ENCODE data around the gene ANKRD44.

The ANKRD44 gene

DNA sequence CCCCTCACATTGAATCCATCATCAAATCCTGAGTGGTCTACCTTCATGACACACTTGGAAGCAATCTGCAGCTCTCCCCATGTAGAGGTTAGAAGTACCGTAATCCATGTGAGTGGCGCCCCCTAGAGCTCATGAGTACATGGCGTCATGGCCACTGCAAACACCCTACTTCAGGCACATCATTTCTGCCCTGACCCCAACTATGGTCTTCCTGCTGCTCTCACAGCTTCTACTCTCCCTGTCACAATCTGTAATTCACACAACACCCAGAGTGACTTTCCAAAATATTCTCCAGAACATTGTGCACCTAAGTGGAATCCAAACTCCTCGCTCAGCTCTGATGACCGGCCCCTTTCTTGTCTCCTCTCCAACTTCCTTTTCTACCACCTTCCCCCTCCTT is 141.9 kb downstream of the ANKRD44 start:
- no peak for DNase-seq

DNA sequence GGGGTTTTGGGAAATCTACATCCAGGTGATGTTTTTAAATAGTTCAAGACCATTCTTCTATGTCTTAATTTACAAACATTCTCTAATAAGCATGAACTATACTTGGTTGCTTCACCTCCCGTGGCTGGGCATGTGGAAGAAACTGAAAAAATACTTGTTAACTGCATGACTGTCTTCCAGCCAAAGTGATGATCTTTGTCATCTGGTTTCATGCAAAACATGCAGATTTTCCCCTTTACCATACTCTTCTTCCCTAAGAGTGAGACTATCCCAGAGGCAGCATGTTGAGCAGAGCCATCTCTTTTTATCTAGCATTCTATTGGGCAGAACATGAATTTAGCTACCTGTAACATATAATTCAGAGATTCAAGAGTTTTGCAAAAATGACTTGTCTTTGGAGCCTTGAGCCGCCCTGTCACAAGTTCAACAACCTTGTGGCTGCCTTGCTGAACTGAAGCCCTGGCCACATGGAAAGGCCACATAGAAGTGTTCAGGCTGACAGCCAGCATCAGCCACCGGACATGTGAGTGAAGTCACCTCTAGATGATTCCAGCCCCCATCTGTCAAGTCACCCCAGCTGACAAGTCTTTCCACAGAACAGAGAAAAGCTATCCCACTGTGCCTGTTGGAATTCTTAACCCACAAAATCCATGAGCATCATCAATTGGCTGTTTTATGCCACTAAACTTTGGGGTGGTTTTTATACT is 142.8 kb downstream of the ANKRD44 start:
- no peak for DNase-seq

DNA sequence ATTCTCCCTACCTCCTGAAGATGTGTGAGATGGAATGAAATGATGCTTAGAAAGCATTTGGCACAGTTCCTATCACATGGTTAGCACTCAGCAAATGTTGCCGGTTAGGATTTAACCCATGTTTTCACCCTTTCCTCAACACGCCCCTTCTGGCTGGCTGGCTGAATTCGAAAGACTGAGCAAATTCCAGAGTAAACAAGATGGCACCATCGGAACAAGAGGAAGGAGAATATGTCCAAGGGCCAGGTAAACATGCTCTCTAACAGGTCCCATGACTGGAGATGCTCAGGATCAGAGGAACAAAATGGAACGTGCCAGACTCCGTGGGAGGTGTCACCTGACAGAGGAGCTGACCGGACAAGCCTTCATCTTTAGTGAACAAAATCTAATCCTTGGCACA is 145.6 kb downstream of the ANKRD44 start:
- DNase-seq, result no peak

DNA sequence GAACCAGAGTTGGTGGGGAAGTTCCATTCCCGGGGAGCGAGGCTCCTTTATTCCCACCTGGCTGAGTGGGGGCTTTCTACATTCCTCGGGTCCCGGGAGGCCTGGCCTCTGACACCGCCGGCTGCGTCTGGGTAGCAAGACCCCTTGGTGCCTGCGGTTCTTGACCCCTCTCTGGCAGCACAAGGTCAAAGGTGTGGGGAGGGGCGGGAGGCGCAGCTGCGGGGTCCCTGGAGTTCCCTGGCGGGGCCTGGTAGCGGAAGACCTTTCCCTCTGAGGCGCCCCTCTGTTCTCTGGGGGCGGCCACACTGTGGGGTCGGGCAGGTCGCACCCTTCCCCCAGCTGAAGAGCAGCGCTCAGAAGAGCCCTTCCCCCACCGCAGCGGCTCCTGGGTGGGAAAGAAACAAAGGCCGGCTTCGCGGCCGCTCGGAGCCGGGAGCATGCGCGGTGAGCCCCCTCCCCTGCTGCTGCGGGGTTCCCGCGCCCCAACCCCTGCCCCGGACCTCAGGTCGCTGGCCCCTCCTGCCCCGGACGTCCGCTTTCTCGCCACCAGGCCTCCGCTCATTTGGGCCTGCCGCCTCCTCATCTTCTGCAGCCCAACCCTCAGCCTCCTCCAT is 146.3 kb downstream of the ANKRD44 start:
- DNase-seq, result no peak

DNA sequence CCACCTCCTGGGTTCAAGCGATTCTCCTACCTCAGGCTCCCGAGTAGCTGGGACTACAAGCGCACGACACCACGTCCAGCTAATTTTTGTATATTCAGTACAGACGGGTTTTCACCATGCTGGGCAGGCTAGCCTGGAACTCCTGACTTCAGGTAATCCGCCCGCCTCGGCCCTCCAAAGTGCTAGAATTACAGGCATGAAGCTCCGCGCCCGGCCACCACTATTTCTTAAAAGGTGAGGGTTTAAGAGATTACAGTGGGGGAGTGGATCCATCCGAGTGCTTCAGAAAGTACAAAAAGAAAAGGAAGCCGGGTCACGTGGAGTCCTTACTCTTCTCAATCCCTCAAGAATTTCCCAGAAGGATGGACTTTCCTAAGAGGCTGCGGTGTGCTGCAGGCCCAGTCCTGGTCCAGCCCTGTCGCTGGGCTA is 146.9 kb downstream of the ANKRD44 start:
- DNase-seq, result no peak

DNA sequence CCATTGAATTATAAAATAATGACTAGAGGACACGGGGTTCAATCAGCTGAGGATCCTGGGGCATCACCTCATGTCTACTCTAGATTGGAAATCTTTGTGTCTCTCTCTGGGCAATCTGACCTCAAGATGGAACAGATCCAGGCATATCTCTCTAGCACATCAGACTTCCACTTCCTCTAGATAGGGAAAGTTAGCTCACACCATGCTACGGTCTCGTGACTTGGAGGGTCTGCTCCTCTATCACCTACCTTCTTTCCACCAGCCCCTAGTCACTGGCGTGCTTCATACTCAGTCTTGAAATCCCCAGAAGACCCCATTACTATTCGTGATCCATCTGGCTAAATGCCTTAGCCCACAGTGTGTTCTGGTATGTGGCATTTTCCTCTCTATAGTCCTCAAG is 148.8 kb downstream of the ANKRD44 start:
- no peak for DNase-seq

DNA sequence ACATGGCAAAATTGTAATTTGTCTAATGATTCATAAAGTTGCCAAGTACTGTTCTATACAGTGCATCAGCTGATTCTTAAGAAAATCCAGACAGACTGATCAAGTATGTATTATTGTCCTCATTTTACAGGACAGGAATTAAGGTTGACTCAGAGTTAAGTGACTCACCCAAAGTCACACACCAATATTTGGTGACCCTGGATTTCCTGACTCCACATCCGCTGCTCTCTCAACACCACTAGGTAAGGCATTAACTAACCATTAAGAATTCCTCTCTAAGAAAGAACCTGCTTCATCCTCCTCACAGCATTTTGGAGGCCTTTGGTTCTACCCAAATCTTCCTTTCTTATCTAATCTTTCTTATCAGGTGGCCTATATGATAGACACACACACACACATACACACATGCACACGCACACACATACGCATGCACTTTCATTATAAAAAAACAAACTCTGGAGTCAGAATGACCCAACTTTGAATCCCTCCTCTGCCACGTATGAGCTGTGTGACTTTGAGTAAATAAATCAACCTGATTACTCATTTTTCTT is 150.8 kb downstream of the ANKRD44 start:
- DNase-seq, result no peak

DNA sequence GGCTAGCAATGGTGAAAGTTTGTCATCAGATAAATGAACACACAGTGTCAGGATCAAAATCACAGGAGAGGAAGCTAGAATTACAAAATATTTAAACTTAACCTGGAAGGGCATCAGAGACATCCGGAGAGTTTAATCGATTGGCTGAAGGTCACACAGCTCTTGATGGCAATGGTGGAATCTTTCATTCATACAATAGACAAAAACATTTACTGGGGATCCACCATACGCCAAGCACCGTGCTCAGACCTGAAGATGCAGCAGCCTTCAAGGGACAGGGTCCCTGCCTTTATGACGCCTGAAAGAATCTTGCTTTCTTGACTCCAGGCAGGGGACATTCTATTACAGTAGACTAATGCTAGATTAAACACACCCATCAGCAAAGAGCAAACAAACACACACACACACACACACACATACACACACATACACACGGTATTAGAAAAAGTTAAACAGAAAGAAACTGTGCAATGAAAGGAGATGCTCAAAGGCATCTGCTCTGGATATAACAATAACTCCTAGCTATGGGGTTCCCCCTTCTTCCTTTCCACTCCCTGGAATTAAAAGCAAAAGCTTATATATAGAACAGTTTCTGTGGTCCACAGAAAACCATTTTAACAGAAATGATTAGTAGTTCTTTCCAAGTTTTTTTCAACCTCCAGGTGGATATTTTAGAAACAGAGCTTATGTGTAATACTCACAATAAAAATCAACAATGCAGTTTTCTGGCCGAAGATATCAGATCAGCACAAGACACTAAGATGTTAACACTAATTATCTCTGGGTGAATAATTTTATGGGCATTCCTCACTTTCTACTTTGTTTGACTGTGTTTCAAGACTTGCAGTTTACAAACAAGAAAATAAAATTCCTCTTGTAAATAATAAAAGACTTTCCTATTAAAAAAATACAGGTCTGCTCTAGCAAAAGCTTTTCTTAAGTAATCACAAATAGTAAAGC is 151.7 kb downstream of the ANKRD44 start:
- DNase-seq, result no peak

DNA sequence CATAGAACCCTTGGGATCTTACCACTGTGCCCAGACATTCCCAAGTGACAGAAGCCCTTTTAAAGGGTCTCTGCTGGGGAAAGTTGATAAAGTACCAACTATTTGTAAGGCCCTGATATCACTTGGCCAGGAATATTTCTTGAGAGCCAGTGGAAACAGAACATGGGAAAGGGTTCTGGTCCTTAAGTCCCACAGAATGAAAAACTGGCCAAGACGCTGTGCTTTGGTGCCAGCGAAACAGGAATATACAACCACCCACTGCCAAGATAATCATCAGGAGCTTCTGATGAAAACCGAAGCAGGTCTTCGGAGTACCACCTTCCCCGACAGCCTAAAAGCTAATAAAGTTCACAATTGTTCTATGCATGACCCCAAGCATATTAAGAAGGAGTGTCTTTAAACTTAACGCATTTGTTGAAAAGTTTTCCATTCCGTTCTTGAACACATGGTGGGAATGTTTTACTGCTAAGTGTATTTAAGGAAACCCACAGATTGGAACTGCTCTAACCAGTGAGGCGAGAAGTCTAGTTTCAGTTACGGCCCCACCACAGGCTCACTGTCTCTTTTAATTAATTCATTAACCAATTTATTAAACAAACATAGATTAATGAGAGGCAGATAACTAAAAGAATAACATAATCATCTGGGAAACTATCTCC is 152.6 kb downstream of the ANKRD44 start:
- DNase-seq, result no peak

DNA sequence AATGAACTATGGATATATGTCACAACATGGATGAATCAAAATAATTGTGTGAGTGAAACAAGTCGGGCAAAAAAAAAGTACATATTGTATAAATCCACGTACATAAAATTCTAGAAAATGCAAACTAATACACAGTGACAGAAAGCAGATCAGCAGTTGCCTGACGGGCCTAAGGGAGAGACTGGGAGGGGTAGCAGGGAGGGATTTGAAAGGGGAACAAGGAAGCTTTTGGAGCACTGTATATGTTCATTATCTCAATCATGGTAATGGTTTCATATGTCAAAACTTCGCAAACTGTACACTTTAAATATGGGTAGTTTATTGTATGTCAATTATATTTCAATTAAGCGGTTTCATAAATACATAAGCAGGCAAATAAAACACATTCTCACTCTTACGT is 153.8 kb downstream of the ANKRD44 start:
- no peak for DNase-seq

DNA sequence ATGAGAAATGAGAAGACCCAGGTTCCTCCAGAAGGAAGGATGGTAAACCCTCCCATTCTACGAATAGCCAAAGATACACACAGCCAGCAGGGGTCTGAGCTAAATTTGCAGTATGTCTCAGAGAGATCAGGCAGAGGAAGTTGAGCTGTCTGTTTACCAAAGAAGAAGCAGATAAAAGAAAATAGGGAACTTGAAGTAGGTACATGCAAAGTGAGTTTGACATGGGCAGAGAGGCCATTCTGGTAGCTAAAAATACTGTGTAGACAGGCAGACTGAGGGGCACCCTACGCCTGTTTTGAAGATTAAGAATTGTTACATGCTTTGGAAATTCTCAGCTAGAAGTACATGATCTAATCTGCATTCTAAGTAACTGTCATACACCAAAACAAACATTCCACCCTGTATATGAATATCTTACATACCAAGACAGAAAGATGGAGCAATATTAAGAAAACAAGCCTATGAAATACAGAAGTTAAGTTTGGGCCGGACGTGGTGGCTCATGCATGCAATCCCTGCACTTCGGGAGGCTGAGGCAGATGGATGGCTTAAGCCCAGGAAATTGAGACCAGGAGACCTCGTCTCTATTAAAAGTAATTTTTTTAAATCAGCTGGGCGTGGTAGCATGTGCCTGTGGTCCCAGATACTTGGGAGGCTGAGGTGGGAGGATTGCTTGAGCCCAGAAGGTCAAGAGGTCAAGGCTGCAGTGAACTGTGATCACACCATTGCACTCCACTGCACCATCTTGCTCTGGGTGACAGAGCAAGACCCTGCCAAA is 157.9 kb downstream of the ANKRD44 start:
- DNase-seq, result no peak

DNA sequence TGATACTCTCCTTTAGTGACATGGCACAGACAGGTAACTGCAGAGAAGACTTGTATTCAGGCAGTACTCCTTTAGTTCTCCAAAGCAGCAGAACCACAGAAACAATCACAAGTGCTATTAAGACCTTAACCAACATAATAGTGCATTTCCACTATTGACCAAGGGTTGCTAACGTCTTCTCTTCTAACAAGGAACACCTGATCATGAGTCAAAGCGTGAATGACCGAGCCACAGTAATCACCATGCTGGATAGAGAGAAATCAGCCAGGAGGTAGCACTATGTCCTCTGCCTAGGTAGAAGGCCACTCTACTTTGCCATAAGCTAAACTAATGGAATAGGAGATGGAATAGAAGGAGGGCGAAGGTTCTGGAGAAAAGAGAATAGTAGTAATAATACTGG is 161.0 kb downstream of the ANKRD44 start:
- DNase-seq, result no peak

DNA sequence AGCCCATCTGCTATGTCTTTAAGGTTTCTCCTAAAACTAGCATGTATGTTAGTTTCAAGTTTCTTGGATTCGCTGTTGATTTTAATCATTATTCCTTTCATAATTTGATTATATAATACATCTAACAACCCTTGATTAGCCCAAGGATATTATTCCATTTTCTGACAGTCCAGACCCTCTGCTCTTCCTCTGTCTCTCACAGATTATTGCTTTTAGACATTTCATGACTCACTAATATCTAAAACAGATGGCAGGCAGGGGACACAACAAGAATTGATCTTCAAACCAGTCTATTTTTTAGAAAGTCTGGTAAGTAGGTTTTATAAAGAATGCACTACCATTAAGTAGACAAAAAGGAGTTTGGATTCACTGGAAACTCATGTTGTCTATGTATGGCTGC is 162.2 kb downstream of the ANKRD44 start:
- no peak for DNase-seq

DNA sequence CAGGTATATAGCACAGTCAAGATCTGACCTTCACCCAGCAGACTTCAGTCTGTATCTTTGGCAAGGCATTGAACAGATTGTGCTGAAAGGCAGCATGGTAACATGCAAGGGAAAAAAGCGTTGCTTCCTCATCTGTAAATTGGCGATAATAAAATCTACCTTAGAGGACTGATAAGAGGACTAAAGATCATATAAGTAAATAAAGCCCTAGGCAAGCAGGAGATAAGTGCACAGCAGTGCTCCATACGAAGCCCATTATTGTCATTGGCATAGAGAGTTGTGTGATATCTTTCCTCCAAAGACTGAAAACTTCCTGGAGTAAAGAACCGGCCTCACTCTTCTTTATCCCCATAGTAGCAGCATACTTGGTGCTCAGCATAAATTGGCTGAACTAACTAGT is 162.6 kb downstream of the ANKRD44 start:
- DNase-seq, result no peak

DNA sequence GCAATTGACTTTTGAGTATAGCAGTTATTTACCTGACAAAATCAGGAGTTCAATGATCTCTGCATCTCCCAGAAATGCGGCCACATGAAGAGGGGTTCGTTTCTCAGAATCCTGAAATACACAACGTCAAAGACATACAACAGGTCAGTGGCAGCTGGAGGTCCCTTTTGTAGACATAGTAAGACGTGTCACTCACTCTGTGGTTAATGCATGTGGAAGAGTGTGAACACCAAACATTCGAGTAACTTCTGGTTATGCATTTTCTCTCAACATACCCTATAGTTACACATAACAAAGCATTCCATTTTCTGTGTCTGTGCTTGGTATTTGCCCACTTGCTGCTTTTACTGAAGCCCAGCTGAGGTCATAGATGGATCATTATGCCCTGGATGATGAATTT is 163.6 kb downstream of the ANKRD44 start:
- DNase-seq, result no peak

DNA sequence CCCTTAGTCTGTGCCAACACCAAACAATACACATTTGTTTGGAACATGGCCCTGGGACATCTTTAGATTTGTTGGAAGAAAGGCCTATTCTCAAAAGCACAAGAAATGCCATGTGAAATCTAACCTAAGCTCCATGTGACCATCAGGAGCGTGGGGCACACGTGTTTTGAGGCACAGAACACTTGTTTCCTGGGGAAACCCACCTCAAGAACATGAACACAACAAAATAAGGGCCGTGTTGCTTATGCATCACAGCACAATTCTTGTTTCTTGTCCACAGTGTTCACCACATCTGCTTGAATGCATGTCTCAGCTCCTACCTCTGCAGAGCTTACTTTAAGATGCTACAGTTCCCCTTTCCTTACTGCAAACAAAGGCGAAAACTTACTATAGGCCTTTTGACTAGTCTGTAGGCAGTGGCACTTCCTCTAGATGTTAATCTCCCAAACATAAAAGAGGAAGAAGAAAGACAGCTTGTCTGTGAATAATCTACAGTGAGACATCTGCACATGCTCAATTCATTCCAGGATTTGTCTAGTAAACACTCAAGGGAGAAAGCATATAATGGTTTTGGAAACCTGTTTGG is 165.0 kb downstream of the ANKRD44 start:
- no peak for DNase-seq

DNA sequence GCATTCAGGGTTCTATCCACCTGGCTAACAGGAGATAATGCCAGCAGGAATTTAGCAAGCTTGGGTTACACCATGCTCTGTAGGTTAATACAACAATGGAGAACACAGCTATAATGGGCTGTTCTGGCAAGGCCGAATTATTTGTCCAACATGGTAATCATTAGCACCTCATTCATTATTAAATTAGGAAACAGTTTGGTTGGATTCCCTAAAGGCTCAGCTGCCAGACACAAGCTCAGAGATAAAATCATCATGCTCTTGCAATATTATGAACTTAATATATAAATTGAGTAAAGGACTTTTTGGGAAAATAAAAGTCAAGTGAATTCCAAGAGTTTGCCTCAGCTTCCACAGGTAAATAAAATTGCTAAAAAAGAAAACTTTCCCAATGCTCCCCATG is 166.4 kb downstream of the ANKRD44 start:
- no peak for DNase-seq

DNA sequence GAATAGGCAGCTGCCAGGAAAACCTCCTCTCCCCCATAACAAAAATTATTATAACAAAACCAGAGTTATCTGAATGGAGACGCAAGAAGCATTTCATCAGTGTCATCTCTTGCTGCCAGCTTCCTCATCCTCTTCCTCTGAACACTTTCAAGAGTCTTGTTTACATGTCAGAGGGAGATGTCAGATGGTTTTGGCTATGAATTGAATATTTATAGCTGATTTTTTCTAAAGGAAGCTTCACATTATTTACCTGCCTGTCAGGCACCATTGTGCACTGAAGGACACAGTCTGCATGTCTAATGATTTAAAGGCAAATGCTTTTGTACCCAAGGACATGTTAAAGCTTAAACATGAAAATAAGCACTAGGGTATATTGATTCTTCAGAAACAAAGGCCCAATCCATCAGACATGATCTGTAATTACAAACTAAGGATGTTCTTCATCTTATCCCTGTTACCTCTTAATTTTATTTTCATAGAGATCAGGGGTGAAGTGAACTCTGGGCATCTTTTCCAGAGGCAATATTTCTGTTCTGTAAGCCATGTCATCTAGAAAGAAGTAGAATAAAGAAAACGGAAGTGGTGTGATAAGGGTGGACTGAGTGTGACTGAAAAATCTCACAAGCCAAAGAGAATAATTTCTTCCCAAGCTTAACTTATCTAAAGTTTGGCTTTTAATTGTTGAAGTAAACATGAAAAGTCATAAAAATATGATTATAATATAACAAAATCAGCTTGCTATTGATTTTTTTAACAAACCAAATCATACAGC is 168.7 kb downstream of the ANKRD44 start:
- no peak for DNase-seq

DNA sequence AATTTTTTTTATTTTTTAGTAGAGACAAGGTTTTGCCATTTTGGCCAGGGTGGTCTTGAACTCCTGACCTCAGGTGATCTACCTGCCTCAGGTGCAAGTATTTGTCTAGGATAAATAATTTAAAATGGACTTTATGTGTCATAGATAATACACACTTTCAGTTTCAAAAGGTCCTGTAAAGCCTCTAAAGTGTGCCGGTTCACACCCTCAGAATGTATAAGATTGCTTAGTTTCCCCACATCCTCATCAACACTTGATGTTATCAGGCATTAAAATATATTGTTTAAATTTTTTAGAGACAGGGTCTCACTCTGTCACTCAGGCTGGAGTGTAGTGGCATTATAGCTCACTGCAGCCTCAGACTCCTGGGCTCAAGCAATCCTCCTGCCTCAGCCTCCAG is 170.5 kb downstream of the ANKRD44 start:
- no peak for DNase-seq

DNA sequence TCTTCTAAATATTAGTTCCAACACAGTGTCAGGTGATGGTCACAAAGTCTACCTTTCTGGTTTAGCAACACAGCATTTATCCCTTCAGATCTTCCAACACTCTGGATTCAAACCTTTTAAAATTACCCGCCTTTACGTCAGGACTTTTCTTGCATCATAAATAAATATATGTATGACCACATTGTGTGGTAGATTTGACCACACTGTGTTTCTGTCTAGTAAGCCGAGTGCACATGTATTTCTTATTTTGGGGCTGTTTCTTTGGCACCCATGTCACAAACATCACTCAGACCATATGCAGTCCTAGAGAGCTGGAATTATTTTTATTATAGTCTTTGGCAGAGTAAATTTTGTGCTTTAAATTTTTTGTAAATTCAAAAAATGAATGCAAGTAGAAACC is 172.1 kb downstream of the ANKRD44 start:
- DNase-seq, result no peak
